B cell (primary cell): ENCODE measurements around the gene STAC3. TPM values are rescaled to one million over a fixed set of nuclear protein-coding genes. Genes with fewer than 3 reads are reported as not detected.

Experiments used
- ATAC-seq: fragments of 200-7000 bp; cut with Tn5 transposase; one replicate; pipeline ENCODE4 v1.10.0; 2021; ENCODE audit warnings: low read depth, mild to moderate bottlenecking, moderate number of reproducible peaks, moderate library complexity
- CTCF ChIA-PET: fragments of 350-600 bp; sonication (Branson Sonifier 250); formaldehyde crosslinking; loops from one replicate; lab custom pipeline; 2021; ENCODE audit warnings: antibody characterized with exemption, inconsistent platforms; lab: Charles Lee
- POLR2A ChIA-PET: fragments of 350-600 bp; sonication (Branson Sonifier 250); formaldehyde crosslinking; loops from one replicate; lab custom pipeline; 2021; ENCODE audit warnings: antibody characterized with exemption; lab: Charles Lee
- DNase-seq: peaks from one replicate; pipeline ENCODE4 v3.0.0; 2013
- H2AFZ ChIP-seq: 2 replicates; pipeline ENCODE4 v1.6.1; 2012; ENCODE audit warnings: mild to moderate bottlenecking, low read depth, low read length; ENCODE audit not compliant: insufficient read depth, poor library complexity, severe bottlenecking
- H3K27ac ChIP-seq, 2 donors: 1 replicate in 1 of 2; 2 replicates in 1 of 2; pipeline ENCODE4 v1.5.1; 2012 to 2013; ENCODE audit warnings: low read length in 2 of 2, mild to moderate bottlenecking in 2 of 2, moderate library complexity in 1 of 2
- H3K27me3 ChIP-seq, 4 experiments: fragments of 200-600 bp in 1 of 4; sonication (generic) in 1 of 4; replicated peaks in 1 of 4; 1 replicate in 2 of 4; 2 replicates in 2 of 4; pipeline versions ENCODE4 v1.6.1 to v1.7.0; 2013 to 2016; ENCODE audit warnings: low read length in 3 of 4, mild to moderate bottlenecking in 2 of 4, mixed read lengths in 1 of 4, moderate library complexity in 1 of 4; ENCODE audit not compliant: insufficient read depth in 4 of 4, control insufficient read depth in 3 of 4; ENCODE audit errors: control extremely low read depth in 1 of 4
- H3K36me3 ChIP-seq, 2 experiments: replicated peaks in 1 of 2; 1 replicate in 1 of 2; 2 replicates in 1 of 2; pipeline versions ENCODE4 v1.6.1 to v1.7.1; 2013; ENCODE audit warnings: low read length in 1 of 2; ENCODE audit not compliant: insufficient read depth in 2 of 2, control insufficient read depth in 1 of 2; ENCODE audit errors: control extremely low read depth in 1 of 2, extremely low read depth in 1 of 2
- H3K4me1 ChIP-seq, 2 donors: fragments of 200-600 bp in 1 of 2; sonication (generic) in 1 of 2; 1 replicate in 1 of 2; 2 replicates in 1 of 2; pipeline versions ENCODE4 v1.5.1 to v1.6.1; 2013 to 2017; ENCODE audit warnings: low read length in 2 of 2; ENCODE audit not compliant: control insufficient read depth in 2 of 2, insufficient read depth in 2 of 2
- H3K4me2 ChIP-seq: replicated peaks from 2 replicates; pipeline ENCODE3; 2012; ENCODE audit warnings: mild to moderate bottlenecking, low read depth, low read length; ENCODE audit not compliant: poor library complexity, severe bottlenecking
- H3K4me3 ChIP-seq, 5 experiments: fragments of 200-600 bp in 1 of 5; sonication (generic) in 1 of 5; 1 replicate in 3 of 5; 2 replicates in 2 of 5; pipeline versions ENCODE4 v1.5.1 to v1.7.0; 2011 to 2016; ENCODE audit warnings: low read length in 4 of 5, mild to moderate bottlenecking in 4 of 5, low read depth in 2 of 5, control low read depth in 1 of 5, moderate library complexity in 1 of 5; ENCODE audit not compliant: insufficient read depth in 1 of 5; ENCODE audit errors: control extremely low read depth in 1 of 5, extremely low read depth in 1 of 5
- H3K79me2 ChIP-seq: fragments of 200-600 bp; sonication (generic); one replicate; pipeline ENCODE4 v1.6.0; 2016; ENCODE audit warnings: low read length; ENCODE audit not compliant: control insufficient read depth, insufficient read depth
- H3K9ac ChIP-seq: fragments of 200-600 bp; sonication (generic); 2 replicates; pipeline ENCODE4 v1.6.1; 2017; ENCODE audit warnings: mild to moderate bottlenecking, low read length, moderate library complexity
- H3K9me3 ChIP-seq, 3 donors: one replicate each; pipeline versions ENCODE4 v1.6.1 to v1.7.1; 2013; ENCODE audit warnings: low read length in 2 of 3; ENCODE audit not compliant: control insufficient read depth in 2 of 3, insufficient read depth in 1 of 3; ENCODE audit errors: control extremely low read depth in 1 of 3
- H4K20me1 ChIP-seq: 2 replicates; pipeline ENCODE4 v1.6.0; 2012; ENCODE audit warnings: mild to moderate bottlenecking, low read length; ENCODE audit not compliant: insufficient read depth, control insufficient read depth, poor library complexity, severe bottlenecking
- H3K27ac Mint-ChIP-seq: one replicate; pipeline ENCODE4 v1.8.0; 2021; ENCODE audit warnings: mixed read lengths
- H3K27me3 Mint-ChIP-seq: one replicate; pipeline ENCODE4 v1.8.0; 2021; ENCODE audit warnings: mixed read lengths
- H3K4me1 Mint-ChIP-seq: one replicate; pipeline ENCODE4 v1.8.0; 2021; ENCODE audit warnings: mixed read lengths
- H3K4me3 Mint-ChIP-seq: one replicate; pipeline ENCODE4 v1.8.0; 2021; ENCODE audit warnings: mixed read lengths
- H3K9me3 Mint-ChIP-seq: one replicate; pipeline ENCODE4 v1.8.0; 2022; ENCODE audit warnings: mixed read lengths; ENCODE audit not compliant: insufficient read depth
- CTCF ChIP-seq: fragments of 200-600 bp; IDR thresholded peaks from one replicate; pipeline ENCODE4 v1.8.0; 2022; ENCODE audit warnings: antibody characterized with exemption, mild to moderate bottlenecking
- EZH2 ChIP-seq: IDR thresholded peaks from 2 replicates; pipeline ENCODE4 v1.6.1; 2012; ENCODE audit warnings: borderline replicate concordance, low read depth, mild to moderate bottlenecking, moderate library complexity, low read length; ENCODE audit not compliant: insufficient read depth, poor library complexity, severe bottlenecking
- WGBS: methylation state at CpG from one replicate; pipeline ENCODE4 v1.1.5; 2013; ENCODE audit warnings: missing lambda C conversion rate; ENCODE audit not compliant: insufficient coverage; 5-methylcytosine and 5-hydroxymethylcytosine counted together
- intact Hi-C: fragments of 100-400 bp; cut with micrococcal nuclease; formaldehyde crosslinking; loops from one replicate; pipeline ENCODE4 v1.10.0; 2022
- polyA plus RNA-seq: library from polyadenylated mRNA; depleted of rRNA; stranded (reverse); fragments of >200 nt; gene quantifications from 2 replicates; pipeline ENCODE4 v1.2.3, GENCODE V29; 2012
- total RNA-seq, 2 donors: library from RNA; stranded (reverse); fragments of 120-200 nt in 1 of 2; gene quantifications; 1 replicate in 1 of 2; 2 replicates in 1 of 2; pipeline versions ENCODE4 v1.2.3 to v1.2.4, GENCODE V29; 2013 to 2022

STAC3 gene
- total and polyA plus RNA-seq, 2 donors (not counting 1 experiment from before 2014, with no cell fraction given), result 4.5 to 6.2 TPM

GRCh38 chr12:57262126-57262822 lies 11.3 kb upstream of the STAC3 start:
- Histone ChIP-seq H4K20me1 (no peaks in the 10 kb centered on the region), H3K27ac (no peak overlapping the region), H3K27me3 (no peaks in the 10 kb centered on the region), H3K9me3 (no peaks in the 10 kb centered on the region), H3K4me1 (peaks cover 0 to 6% of the 10 kb centered on the region in 2 donors), H3K4me2 (no peak overlapping the region), H3K36me3 (peaks cover 23 to 61% of the 10 kb centered on the region in 2 experiments), H3K4me3 (no peak overlapping the region), H3K9ac (no peak overlapping the region), H2AFZ (no peak overlapping the region), H3K79me2 (no peaks in the 10 kb centered on the region)
- ATAC-seq (no peak), DNase-seq (no peak)
- no CpG with 5 or more reads among the region's 3 CpGs for WGBS
- Mint-ChIP-seq H3K4me3 (no peak overlapping the region), H3K27me3 (no peaks in the 10 kb centered on the region), H3K4me1 (peaks cover 9% of the 10 kb centered on the region), H3K27ac (no peak overlapping the region), H3K9me3 (no peaks in the 10 kb centered on the region)
- POLR2A ChIA-PET, result interaction anchor here (0.7 kb wide), 1 partner anchor 264 kb away, joined by 6 read pairs; no protein-coding TSS in a partner anchor
- no peak for TF ChIP-seq EZH2
- TF ChIP-seq CTCF, result no peak
- CTCF ChIA-PET, result interaction anchor here (1.1 to 8.4 kb wide), 5 partner anchors 16 to 197 kb away, joined by 3 to 126 read pairs (median 5); partner anchors contain the start of gene INHBE
- intact Hi-C loops, result no loop called here

- Mint-ChIP-seq H3K4me3 (no peak overlapping the region), H3K27ac (no peak overlapping the region), H3K4me1 (peaks cover 9% of the 10 kb centered on the region), H3K27me3 (no peaks in the 10 kb centered on the region), H3K9me3 (no peaks in the 10 kb centered on the region)
- H3K4me3 ChIP-seq, result no peak overlapping the region
- no peaks in the 10 kb centered on the region for H3K27me3 ChIP-seq
- CTCF ChIA-PET, result interaction anchor here (0.7 to 8.4 kb wide), 9 partner anchors 17 to 199 kb away, joined by 3 to 126 read pairs (median 4); partner anchors contain the start of gene INHBE
- H3K4me2 ChIP-seq, result no peak overlapping the region
- no peak overlapping the region for H3K27ac ChIP-seq
- H4K20me1 ChIP-seq, result no peaks in the 10 kb centered on the region
- no peaks in the 10 kb centered on the region for H3K79me2 ChIP-seq
- intact Hi-C loops, result no loop called here
- no CpG with 5 or more reads among the region's 2 CpGs for WGBS
- no peaks in the 10 kb centered on the region for H3K9me3 ChIP-seq
- peaks cover 0 to 6% of the 10 kb centered on the region in 2 donors for H3K4me1 ChIP-seq
- POLR2A ChIA-PET, result interaction anchor here (0.7 kb wide), 1 partner anchor 265 kb away, joined by 6 read pairs; no protein-coding TSS in a partner anchor
- no peak for TF ChIP-seq EZH2
- no peak for TF ChIP-seq CTCF
- H2AFZ ChIP-seq, result no peak overlapping the region
- DNase-seq, result no peak
- peaks cover 26 to 64% of the 10 kb centered on the region in 2 experiments for H3K36me3 ChIP-seq
- H3K9ac ChIP-seq, result no peak overlapping the region
- no peak for ATAC-seq
Observed at GRCh38 chr12:57261428-57261865, 10.5 kb upstream of the STAC3 start.
